Stimulated activated CD4-positive, alpha-beta T cell treated with anti-CD3 and anti-CD28 coated beads, Interleukin-2, amount 100 ng/mL, for 48 hours (primary cell): Measurements from ENCODE around the gene ZNF28.
"Not testable (repeated sequence)": the region's sequence is repeated elsewhere in the genome, so short reads cannot be mapped to it uniquely, and the experiment has no call there.

ENCODE experiments used
- DNase-seq, 2 donors: peaks; one replicate each; pipeline ENCODE4 v3.0.0-alpha.2; 2020

ZNF28 gene

DNA sequence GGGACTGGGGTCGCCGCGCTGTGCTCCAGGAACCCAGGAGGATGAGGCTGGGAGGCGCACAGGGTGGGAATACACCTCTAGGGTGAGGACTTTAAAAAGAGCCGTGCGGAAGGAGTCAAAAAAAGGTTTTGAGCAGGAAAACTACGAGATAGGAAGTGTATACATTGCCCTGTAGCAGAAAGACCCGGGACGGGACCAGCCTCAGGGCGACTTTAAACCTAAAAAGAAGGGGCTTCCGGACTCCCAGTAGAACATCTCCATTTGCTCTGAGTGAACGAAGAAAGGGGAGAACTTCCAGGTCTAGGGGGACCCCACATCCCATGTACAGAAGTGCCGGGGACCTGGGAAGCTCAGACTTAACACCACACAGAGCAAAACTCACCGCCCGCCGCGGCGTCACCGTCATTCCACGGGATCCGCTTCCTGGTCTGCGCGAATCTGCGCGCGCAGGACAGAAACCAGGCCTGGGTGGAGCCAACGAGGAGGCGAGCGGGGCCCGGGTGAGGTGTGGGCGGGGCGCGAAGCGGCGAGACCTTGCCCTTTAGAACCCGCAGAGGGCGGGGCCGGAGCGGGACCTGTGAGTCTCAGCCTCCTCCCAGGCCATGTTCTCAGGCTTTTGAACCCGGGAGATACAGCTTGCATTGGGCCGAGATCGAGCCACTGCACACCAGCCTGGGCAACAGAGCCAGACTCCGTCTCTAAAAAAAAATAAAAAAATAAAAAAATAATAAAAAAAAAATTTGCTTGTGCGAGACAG is at the start of gene ZNF28:
Gene ZNF28 (minus strand): TSS at position 430 of the 757 bp plus-strand sequence. CDS start 3,675 bp downstream, outside the sequence.
- peak; percentile 30 to 46 for DNase-seq

DNA sequence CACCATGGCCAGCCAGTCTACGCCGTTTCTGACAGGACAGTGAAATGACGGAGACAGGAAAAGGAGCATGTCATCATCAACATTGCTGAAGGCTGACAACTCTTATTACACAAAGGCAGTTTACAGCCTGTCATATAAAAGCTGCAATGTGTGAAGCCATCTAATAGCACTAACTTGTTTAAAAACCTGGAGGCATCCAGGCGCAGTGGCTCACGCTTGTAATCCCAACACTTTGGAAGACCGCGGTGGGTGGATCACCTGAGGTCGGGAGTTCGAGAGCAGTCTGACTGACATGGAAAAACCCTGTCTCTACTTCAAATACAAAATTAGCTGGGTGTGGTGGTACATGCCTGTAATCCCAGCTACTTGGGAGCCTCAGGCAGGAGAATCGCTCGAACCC is 46.6 kb upstream of the ZNF28 start:
- not testable (repeated sequence) for DNase-seq

DNA sequence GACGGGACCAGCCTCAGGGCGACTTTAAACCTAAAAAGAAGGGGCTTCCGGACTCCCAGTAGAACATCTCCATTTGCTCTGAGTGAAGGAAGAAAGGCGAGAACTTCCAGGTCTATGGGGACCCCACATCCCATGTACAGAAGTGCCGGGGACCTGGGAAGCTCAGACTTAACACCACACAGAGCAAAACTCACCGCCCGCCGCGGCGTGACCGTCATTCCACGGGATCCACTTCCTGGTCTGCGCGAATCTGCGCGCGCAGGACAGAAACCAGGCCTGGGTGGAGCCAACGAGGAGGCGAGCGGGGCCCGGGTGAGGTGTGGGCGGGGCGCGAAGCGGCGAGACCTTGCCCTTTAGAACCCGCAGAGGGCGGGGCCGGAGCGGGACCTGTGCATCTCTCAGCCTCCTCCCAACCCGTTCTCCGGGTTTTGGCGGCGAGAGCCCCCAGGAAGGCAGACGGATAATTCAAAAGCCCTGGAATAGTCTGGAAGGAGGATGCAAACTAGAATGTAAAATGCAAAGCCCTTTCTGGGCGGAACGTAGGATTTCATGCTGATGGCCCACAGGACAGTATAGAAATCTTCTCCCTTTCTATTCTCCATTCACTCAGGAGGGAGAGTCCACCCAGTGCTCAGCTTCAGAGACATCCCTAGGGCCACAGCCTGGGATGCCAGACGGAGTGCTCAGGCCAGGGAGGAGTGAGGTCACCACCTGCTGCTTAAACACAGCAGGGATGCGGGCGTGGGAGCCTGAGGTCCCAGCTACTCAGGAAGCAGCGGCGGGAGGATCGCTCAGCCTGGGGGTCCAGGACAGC is 36.2 kb upstream of the ZNF28 start, which contains the start of gene ZNF468:
Gene ZNF468 (minus strand): TSS at position 242 of the 814 bp plus-strand sequence. CDS start 3,347 bp downstream, outside the sequence.
- DNase-seq: peak; percentile 52 to 57

DNA sequence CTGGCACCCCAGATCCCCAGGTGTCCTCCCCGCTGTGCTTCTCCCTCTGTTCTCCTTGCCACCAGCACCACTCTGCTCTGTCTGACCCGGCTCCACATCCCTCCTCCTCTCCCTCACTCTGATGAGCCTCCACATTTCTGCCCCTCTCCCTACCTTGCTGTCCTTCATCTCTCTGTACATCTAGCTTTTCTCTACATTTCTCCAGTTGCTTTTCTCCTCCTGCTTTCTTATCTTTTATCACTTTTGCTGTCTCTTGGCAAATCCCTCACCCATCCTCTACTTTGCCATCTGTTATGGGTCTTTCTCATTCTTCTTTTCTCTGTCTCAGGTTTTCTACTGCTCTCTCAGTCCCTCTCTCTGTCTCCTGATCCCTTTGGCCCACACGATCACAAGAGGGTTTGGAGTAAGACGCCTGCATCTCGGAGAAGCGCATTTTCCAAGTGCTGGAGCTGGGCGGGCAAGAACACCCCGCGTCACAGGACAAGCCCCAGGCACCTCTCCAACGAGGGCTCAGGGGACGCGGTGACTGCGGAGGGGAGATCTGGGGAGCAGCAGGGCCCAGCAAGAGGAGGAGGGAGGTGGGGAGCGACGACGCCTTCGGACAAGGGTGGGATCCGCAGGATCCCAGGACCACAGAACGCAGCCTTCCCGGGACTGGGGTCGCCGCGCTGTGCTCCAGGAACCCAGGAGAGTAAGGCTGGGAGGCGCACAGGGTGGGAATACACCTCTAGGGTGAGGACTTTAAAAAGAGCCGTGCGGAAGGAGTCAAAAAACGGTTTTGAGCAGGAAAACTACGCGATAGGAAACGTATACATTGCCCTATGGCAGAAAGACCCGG is 35.3 kb upstream of the ZNF28 start:
- DNase-seq: not testable (repeated sequence)

DNA sequence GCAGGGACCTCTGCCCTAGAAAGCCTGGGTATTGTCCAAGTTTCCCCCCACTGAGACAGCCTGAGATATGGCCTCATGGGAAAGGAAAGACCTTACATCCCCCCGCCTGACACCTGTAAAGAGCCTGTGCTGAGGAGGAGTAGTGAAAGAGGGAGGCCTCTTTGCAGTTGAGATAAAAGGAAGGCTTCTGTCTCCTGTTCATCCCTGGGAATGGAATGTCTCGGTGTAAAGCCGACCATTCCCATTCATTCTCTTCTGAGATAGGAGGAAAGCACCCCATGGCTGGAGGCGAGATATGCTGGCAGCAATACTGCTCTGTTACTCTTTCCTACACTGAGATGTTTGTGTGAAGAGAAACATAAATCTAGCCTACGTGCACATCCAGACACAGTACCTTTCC is 25.9 kb upstream of the ZNF28 start:
- DNase-seq: not testable (repeated sequence)

DNA sequence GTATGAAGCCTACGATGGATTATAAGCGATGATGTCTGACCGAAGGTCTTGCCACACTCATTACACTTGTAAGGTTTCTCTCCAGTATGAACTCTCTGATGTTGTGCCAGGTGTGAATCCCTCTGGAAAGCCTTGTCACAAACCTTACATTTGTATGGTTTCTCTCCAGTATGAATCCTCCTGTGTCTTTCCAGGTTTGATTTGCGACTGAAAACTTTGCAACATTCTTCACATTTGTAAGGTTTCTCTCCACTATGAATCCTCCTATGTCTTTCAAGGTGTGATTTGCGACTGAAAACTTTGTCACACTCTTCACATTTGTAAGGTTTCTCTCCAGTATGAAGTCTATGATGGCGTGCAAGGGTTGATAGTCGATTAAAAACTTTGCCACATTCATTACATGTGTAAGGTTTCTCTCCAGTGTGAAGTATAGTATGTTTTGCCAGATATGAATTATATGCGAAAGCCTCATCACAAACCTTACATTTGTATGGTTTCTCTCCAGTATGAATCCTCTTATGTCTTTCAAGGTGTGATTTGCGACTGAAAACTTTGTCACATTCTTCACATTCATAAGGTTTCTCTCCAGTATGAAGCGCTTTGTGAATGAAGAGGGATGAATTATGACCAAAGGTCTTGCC is 19.5 kb upstream of the ZNF28 start:
- not testable (repeated sequence) for DNase-seq

DNA sequence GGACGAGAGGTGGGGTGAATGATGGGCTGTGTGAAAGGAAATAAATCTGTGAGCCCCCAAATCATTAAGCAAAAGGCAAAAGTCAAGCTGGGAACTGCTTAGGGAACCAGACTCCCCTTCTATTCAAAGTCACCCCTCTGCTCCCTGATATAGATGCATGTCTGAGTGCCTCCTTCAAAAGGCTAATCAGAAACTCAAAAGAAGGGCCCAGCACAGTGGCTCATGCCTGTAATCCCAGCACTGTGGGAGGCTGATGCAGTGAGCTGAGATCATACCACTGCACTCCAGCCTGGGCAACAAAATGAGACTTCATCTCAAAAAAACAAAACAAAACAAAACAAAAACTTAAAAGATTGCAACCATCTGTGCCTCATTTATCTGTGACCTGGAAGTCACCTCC is 12.9 kb upstream of the ZNF28 start:
- DNase-seq: not testable (repeated sequence)

DNA sequence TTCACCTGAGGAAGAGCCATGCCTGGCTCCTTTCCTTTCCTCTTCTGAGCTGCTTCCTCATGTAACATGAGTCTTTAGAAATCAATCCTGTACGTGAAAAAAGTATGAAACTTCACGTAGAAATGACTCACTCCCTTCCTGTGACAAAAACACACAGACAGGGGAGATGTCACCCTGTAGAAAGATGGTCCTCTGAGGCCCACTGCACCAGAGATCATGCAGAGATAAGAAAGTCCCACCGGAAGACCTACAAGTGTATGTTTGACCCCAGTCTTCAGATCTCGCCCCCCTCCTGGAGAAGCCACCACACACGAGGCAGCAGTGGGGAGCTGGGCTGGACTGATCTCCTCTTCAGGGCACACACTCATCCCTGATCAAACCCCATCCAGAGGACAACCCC is 12.1 kb upstream of the ZNF28 start:
- not testable (repeated sequence) for DNase-seq

DNA sequence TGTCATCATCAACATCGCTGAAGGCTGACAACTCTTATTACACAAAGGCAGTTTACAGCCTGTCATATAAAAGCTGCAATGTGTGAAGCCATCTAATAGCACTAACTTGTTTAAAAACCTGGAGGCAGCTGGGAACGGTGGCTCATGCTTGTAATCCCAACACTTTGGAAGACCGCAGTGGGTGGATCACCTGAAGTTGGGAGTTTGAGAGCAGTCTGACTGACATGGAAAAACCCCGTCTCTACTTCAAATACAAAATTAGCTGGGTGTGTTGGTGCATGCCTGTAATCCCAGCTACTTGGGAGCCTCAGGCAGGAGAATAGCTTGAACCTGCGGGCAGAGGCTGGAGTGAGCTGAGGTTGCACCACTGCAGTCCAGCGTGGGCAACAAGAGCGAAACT is 8.4 kb upstream of the ZNF28 start:
- DNase-seq: not testable (repeated sequence)

DNA sequence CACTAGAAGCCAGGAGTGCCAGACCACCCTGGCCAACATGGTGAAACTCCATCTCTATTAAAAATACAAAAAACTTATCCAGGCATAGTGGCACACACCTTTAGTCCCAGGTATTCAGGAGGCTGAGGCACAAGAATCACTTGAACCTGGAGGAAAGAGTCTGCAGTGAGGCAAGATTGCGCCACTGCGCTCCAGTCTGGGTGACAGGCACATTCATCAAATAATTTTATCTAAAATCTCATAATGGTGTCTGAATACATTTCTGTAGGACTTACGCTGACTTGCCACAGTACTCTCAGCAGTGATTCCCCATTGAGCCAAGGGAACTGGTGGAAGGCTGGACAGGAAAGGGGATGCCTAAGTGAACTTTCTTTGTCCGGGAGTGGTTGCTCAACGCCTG is 4.3 kb upstream of the ZNF28 start:
- DNase-seq: no peak

DNA sequence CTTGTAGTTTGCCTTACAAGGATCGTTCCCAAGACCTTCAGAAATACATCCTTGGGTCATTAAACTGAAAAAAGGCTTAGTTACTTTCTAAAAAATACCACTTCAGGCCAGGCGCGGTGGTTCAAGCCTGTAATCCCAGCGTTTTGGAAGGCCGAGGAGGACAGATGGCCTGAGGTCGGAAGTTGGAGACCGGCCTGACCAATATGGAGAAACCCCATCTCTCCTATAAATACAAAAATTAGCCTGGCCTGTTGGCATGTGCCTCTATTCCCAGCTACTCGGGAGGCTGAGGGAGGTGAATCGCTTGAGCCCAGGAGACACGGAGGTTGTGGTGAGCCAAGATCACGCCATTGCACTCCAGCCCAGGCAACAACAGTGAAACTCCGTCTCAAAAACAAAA is 2.2 kb upstream of the ZNF28 start:
- DNase-seq: no peak

DNA sequence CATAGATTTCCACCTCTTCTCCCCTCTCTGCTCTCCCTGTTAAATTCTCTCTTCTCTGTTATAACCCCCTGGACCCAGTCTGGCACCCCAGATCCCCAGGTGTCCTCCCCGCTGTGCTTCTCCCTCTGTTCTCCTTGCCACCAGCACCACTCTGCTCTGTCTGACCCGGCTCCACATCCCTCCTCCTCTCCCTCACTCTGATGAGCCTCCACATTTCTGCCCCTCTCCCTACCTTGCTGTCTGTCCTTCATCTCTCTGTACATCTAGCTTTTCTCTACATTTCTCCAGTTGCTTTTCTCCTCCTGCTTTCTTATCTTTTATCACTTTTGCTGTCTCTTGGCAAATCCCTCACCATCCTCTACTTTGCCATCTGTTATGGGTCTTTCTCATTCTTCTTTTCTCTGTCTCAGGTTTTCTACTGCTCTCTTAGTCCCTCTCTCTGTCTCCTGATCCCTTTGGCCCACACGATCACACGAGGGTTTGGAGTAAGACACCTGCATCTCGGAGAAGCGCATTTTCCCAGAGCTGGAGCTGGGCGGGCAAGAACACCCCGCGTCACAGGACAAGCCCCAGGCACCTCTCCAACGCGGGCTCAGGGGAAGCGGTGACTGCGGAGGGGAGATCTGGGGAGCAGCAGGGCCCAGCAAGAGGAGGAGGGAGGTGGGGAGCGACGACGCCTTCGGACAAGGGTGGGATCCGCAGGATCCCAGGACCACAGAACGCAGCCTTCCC is 795 bp downstream of the ZNF28 start:
- DNase-seq: peak in 1 of 2 donors; percentile 2

DNA sequence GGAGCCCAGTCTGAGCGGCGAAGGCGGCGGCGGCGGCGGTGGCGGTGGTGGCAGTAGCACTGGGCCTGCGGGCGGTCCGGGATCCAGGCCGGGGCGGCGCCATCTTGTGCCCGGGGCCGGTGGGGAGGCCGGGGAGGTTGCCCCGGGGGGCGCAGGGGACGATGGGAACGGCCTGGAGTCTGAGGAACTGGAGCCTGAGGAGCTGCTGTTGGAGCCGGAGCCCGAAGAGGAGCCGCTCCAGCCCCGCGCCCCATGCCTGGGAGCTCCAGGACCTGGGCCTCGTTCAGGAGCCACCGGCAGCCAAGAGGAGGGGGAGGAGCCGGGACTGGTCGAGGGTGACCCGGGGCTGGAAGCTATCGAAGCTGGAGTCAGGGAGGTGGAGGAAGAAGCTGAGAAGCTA is 11.6 kb downstream of the ZNF28 start:
- no peak for DNase-seq

DNA sequence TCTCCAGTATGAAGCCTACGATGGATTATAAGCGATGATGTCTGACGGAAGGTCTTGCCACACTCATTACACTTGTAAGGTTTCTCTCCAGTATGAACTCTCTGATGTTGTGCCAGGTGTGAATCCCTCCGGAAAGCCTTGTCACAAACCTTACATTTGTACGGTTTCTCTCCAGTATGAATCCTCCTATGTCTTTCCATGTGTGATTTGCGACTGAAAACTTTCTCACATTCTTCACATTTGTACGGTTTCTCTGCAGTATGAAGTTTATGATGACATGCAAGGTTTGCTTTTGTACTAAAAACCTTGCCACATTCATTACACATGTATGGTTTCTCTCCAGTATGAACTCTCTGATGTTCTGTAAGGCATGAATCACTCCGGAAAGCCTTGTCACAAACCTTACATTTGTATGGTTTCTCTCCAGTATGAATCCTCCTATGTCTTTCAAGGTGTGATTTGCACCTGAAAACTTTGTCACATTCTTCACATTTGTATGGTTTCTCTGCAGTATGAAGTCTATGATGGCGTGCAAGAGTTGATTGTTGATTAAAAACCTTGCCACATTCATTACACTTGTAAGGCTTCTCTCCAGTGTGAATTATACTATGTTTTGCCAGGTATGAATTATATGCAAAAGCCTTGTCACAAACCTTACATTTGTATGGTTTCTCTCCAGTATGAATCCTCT is 21.3 kb downstream of the ZNF28 start:
- DNase-seq: not testable (repeated sequence)

DNA sequence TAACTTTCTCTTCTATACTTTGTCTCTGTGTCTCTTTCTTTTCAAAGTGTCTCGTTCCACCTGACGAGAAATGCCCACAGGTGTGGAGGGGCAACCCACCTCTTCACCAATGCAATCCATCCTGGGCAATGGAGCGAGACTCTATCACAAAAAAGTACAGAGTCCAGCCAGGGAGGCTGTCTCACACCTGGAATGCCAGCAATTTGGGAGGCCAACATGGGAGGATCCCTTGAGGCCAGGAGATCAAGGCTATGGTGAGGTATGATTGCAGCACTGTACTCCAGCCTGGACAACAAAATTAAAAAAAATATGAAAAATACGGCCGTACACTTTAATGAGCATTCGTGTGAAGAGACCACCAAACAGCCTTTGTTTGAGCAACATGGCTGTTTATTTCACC is 32.0 kb downstream of the ZNF28 start:
- no peak for DNase-seq

DNA sequence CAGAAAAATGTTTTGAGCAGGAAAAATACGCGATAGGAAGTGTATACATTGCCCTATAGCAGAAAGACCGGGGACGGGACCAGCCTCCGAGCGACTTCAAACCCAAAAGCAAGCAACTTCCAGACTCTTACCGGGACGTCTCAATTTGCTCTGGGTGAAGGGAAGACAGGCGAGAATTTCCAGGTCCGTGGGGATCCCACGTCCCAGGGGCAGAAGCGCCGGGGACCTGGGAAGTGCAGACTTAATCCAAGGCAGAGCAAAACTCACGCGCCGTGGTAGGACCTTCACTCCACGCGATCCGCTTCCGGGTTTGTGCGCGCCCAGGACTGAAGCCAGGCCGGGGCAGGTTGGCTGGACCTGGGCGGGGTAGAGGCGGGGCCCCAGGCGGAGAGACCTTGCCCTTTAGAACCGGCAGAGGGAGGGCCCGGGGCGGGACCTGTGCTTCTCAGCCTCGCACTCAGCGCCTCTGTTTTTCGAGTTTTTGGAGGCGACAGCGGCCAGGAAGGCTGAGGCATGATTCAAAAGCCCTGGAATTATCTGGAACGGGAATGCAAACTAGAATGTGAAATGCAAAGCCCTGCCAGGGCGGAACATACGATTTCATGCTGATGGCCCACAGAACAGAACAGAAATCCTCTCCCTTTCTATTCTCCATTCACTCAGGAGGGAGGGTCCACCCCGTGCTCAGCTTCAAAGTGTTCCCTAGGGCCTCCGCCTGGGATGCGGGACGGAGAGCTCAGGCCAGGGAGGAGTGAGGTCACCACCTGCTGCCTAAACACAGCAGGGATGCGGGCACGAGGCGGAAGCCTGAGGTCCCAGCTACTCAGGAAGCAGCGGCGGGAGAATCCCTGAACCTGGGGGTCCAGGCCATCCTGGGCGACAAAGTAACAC is 34.7 kb downstream of the ZNF28 start, which contains the start of gene ZNF600:
Gene ZNF600 (minus strand): TSS at position 328 of the 891 bp plus-strand sequence. CDS start 7,903 bp downstream, outside the sequence.
- DNase-seq: peak; percentile 55 to 71

DNA sequence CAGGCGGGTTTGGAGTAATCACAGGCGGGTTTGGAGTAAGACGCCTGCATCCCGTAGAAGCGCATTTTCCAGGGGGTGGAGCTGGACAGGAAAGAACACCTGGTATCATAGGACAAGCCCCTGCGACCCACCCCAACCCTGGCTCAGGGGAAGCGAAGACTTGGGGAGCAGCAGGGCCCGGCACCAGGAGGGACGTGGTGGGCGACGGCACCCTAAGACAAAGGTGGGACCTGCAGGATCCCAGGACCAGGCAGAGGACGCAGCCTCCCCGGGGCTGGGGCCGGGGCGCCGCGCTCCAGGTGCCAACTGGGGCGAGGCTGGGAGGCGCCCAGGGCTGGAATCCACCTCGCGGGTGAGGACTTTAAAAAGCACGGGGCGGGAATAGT is 35.4 kb downstream of the ZNF28 start:
- DNase-seq: peak in 1 of 2 donors; percentile 3

DNA sequence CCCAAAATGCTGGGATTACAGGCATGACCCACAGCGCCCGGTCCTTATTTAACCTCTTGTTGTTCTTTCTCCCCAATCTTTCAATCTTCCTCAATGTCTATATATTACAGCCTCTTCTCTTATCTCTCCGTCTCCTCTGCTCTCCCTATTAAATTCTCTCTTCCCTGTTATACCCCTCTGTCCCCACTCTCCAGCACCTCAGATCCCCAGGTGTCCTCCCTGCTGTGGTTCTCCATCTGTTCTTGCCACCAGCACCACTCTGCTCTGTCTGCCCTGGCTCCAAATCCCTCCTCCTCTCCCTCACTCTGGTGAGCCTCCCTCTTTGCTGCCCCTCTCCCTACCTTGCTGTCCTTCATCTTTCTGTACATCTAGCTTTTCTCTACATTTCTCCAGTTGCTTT is 35.9 kb downstream of the ZNF28 start:
- no peak for DNase-seq

DNA sequence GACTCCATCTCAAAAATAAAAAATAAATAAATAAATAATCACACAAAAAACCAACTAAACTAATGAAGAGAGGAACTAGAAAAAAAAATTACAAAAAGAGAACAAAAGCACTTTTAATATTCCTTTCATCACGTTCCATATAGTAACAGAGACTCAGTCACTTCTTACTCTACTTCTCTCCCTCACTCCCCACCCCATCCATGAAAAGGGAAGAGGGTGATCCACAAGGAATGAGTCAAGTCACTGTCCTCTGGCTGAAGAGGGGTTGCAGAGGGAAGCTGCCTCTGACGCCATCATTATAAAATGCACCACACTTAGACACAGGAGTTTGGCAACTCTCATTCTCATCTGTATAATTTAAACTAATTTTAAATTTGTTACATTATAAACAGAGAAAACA is 38.6 kb downstream of the ZNF28 start:
- DNase-seq: not testable (repeated sequence)

DNA sequence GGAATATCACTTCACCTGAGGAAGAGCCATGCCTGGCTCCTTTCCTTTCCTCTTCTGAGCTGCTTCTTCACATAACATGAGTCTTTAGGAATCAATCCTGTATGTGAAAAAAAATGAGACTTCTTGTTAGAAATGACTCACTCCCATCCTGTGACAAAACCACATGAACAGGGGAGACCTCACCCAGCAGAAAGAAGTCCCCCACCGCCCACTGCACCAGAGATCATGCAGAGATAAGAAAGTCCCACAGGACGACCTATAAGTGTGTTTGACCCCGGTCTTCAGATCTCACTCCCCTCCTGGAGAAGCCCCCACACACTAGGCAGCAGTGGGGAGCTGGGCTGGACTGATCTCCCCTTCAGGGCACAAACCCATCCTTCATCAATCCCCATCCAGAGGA is 42.6 kb downstream of the ZNF28 start:
- DNase-seq: peak in 1 of 2 donors; percentile 6
